ENCODE results near the gene PFN3. TPM values are rescaled to one million over a fixed set of nuclear protein-coding genes. Genes with fewer than 3 reads are reported as not detected.

The PFN3 gene
- total and polyA plus RNA-seq, 10 donors: not detected

DNA sequence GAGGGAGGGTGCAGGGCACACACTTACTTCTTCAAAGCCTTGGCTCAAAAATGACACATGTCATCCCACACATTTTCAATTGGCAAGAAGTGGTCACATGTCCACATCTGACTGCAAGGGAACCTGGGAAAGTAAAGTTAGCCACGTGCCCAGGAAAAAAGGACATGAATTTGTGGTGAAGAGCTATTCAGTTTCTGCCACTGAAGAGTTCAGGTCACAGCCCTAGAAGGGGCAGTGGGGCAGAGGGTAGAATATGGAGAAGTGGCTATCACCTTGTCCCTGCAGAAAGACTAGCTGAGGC is 44.6 kb downstream of the PFN3 start:
- 14 to 29% (median 20%) methylated on average over 1 of the region's 1 CpG for WGBS, 5 donors
- Histone ChIP-seq H3K27me3 (replicated peaks in 1 of 7) (no peaks in the 10 kb centered on the region), H3K9me3 (peaks cover 0 to 5% (median 0%) of the 10 kb centered on the region in 8 donors), H3K4me3 (no peak overlapping the region), H3K4me1 (peaks cover 32 to 96% (median 63%) of the 10 kb centered on the region in 6 donors), H3K27ac (peak overlapping the region in 1 of 8 donors; percentile 43), H3K36me3 (no peaks in the 10 kb centered on the region)
- TF ChIP-seq POLR2A (IDR thresholded peaks at IDR 0.05) (no peak), POLR2AphosphoS5 (IDR thresholded peaks at IDR 0.05) (no peak)
- TF ChIP-seq, protein P1, sequence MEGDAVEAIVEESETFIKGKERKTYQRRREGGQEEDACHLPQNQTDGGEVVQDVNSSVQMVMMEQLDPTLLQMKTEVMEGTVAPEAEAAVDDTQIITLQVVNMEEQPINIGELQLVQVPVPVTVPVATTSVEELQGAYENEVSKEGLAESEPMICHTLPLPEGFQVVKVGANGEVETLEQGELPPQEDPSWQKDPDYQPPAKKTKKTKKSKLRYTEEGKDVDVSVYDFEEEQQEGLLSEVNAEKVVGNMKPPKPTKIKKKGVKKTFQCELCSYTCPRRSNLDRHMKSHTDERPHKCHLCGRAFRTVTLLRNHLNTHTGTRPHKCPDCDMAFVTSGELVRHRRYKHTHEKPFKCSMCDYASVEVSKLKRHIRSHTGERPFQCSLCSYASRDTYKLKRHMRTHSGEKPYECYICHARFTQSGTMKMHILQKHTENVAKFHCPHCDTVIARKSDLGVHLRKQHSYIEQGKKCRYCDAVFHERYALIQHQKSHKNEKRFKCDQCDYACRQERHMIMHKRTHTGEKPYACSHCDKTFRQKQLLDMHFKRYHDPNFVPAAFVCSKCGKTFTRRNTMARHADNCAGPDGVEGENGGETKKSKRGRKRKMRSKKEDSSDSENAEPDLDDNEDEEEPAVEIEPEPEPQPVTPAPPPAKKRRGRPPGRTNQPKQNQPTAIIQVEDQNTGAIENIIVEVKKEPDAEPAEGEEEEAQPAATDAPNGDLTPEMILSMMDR (IDR thresholded peaks at IDR 0.05 in 8 of 11, conservative IDR thresholded peaks at IDR 0.05 in 3 of 11): no peak
- no peak for DNase-seq
- intact Hi-C loops (cut with DNase I; ENCODE audit: low total_unique reads): no loop called here

DNA sequence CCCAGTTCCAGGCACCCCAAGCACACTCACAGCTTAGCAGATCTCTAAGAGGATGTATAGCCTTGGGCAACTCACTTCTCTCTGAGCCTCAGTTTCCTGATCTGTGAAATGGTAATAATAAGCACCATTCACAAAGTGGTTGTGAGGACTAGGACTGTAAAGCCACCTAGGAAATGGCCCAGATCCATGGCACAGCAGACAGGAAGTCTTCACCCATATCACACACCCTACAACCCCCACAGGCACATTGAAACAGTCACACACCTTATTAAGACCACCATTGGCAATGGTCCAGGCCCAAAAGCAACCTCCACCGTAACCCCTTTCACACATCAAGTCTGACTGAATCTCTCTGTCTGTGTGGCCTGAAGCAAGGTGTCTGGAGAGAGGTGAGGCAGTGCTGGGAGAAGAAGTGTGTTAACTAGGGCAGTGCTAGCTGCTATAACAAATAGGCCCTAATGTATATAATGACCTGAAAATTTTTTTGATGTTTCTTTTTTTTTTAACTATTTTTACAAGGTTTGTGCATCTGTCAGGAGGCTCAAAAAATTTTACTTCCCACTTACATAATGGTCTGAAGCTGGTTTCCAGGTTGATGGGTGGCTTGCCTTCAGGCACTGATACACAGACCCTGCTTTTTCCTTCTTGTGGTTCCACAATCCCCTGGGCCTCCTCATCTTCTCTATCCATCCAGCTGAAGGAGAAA is 45.1 kb downstream of the PFN3 start:
- intact Hi-C loops (cut with DNase I; ENCODE audit: low total_unique reads): no loop called here
- 74 to 100% (median 88%) methylated on average over 1 of the region's 1 CpG for WGBS, 5 donors

DNA sequence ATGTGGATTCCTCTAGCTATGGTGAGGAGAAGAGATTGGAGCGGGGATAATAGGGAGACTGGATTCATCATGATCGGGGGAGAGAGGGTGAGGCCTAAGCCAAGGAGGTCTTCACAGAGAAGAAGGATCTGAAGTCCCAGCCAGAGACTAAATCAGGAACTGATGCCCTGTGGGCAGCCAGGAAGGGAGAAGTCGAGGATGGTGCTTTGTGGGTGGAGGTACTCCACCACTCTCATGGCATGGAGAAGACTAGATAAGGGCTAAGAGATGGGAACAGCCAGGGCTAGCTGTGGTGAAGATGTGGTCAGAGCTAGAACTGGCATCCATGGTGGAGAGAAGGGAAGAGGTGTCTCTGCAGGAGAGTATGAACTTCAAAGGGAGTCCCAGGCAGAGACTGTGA is 45.8 kb downstream of the PFN3 start:
- TF ChIP-seq POLR2AphosphoS5 (IDR thresholded peaks at IDR 0.05): no peak
- TF ChIP-seq POLR2A (IDR thresholded peaks at IDR 0.05): no peak
- TF ChIP-seq, protein P1 (IDR thresholded peaks at IDR 0.05 in 8 of 11, conservative IDR thresholded peaks at IDR 0.05 in 3 of 11): no peak

More for the DNA sequence above, 45.1 kb downstream of the PFN3 start:
- TF ChIP-seq, protein P1 (IDR thresholded peaks at IDR 0.05 in 8 of 11, conservative IDR thresholded peaks at IDR 0.05 in 3 of 11): no peak
- no peak for TF ChIP-seq POLR2AphosphoS5 (IDR thresholded peaks at IDR 0.05)
- no peak for TF ChIP-seq POLR2A (IDR thresholded peaks at IDR 0.05)
- no peak overlapping the region for H3K4me3 ChIP-seq
- peaks cover 37 to 96% (median 63%) of the 10 kb centered on the region in 6 donors for H3K4me1 ChIP-seq
- peaks cover 0 to under 1% (median 0%) of the 10 kb centered on the region in 6 donors for H3K36me3 ChIP-seq
- H3K9me3 ChIP-seq: peaks cover 0 to 5% (median 0%) of the 10 kb centered on the region in 8 donors
- peak; percentile 1 for DNase-seq
- peak overlapping the region in 1 of 8 donors; percentile 43 for H3K27ac ChIP-seq
- H3K27me3 ChIP-seq (replicated peaks in 1 of 7): no peaks in the 10 kb centered on the region

DNA sequence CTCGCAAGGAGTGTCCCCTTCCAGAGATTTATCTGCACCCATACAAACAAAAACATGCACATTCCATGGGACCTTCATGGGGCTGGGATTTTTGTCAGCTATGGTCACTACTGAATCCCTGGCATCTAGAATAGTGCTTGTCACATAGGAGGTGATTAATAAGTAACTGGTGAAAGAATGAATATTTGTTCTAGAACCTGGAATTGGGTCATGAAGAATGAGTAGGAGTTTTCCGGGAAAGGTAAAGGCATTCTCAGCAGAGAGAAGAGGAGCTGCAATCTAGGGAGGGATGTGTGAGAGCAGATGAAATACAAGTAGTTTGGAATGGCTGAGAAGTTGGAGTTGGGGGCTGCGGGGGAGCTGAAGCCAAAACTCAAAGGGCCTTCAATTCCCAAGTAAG is 46.2 kb downstream of the PFN3 start:
- Histone ChIP-seq H3K27me3 (replicated peaks in 1 of 7) (no peaks in the 10 kb centered on the region), H3K27ac (peak overlapping the region in 1 of 8 donors; percentile 43), H3K36me3 (peaks cover 0 to 11% (median 6%) of the 10 kb centered on the region in 6 donors), H3K4me1 (peaks cover 40 to 96% (median 64%) of the 10 kb centered on the region in 6 donors), H3K4me3 (no peak overlapping the region), H3K9me3 (peaks cover 0 to 5% (median 0%) of the 10 kb centered on the region in 8 donors)
- TF ChIP-seq, protein P1 (IDR thresholded peaks at IDR 0.05 in 8 of 11, conservative IDR thresholded peaks at IDR 0.05 in 3 of 11): no peak
- TF ChIP-seq POLR2AphosphoS5 (IDR thresholded peaks at IDR 0.05): no peak
- TF ChIP-seq POLR2A (IDR thresholded peaks at IDR 0.05): no peak
- no peak for DNase-seq
- WGBS, 5 donors: 90 to 96% (median 93%) methylated on average over 3 of the region's 3 CpGs
- intact Hi-C loops (cut with DNase I; ENCODE audit: low total_unique reads): no loop called here

More for the DNA sequence above, 45.8 kb downstream of the PFN3 start:
- peaks cover 0 to 7% (median 2%) of the 10 kb centered on the region in 6 donors for H3K36me3 ChIP-seq
- no peak overlapping the region for H3K4me3 ChIP-seq
- intact Hi-C loops (cut with DNase I; ENCODE audit: low total_unique reads): no loop called here
- peak overlapping the region in 1 of 8 donors; percentile 43 for H3K27ac ChIP-seq
- H3K4me1 ChIP-seq: peaks cover 40 to 96% (median 64%) of the 10 kb centered on the region in 6 donors
- no peaks in the 10 kb centered on the region for H3K27me3 ChIP-seq (replicated peaks in 1 of 7)
- no peak for DNase-seq
- WGBS, 5 donors: 64 to 78% (median 72%) methylated on average over 3 of the region's 3 CpGs
- H3K9me3 ChIP-seq: peaks cover 0 to 5% (median 0%) of the 10 kb centered on the region in 8 donors

Measured in spleen (tissue), 11 donors.